IPS-20b (cell line): ENCODE data around the gene EPN1.

Experiments
- H3K27ac ChIP-seq: one replicate; pipeline ENCODE4 v1.5.1; 2013; ENCODE audit warnings: low read length
- H3K27me3 ChIP-seq: 2 replicates; pipeline ENCODE4 v1.6.1; 2013; ENCODE audit warnings: mild to moderate bottlenecking, low read length, inconsistent platforms; ENCODE audit not compliant: insufficient read depth
- H3K36me3 ChIP-seq: 2 replicates; pipeline ENCODE4 v1.6.1; 2013; ENCODE audit warnings: low read depth, mild to moderate bottlenecking, inconsistent platforms, low read length, moderate library complexity; ENCODE audit not compliant: insufficient read depth
- H3K4me1 ChIP-seq: 2 replicates; pipeline ENCODE4 v1.6.1; 2013; ENCODE audit warnings: mild to moderate bottlenecking, control low read depth, inconsistent platforms, low read length, moderate library complexity; ENCODE audit not compliant: insufficient read depth
- H3K4me3 ChIP-seq: 2 replicates; pipeline ENCODE4 v1.5.1; 2013; ENCODE audit warnings: mild to moderate bottlenecking, low read length, inconsistent platforms
- H3K9ac ChIP-seq: 2 replicates; pipeline ENCODE4 v1.6.1; 2013; ENCODE audit warnings: low read depth, mild to moderate bottlenecking, inconsistent platforms, low read length, moderate library complexity
- H3K9me3 ChIP-seq: 2 replicates; pipeline ENCODE4 v1.6.1; 2013; ENCODE audit warnings: mild to moderate bottlenecking, low read depth, low read length, inconsistent platforms; ENCODE audit not compliant: insufficient read depth

EPN1 gene

GRCh38 chr19:55694241-55694655, 19.2 kb downstream of the EPN1 start:
- Histone ChIP-seq H3K9ac (no peak overlapping the region), H3K9me3 (no peaks in the 10 kb centered on the region), H3K4me1 (no peaks in the 10 kb centered on the region), H3K4me3 (no peak overlapping the region), H3K27ac (no peak overlapping the region), H3K27me3 (no peaks in the 10 kb centered on the region), H3K36me3 (peaks cover 67% of the 10 kb centered on the region)

GRCh38 chr19:55694656-55695491, 19.8 kb downstream of the EPN1 start:
- H3K27ac ChIP-seq, result no peak overlapping the region
- H3K4me1 ChIP-seq, result no peaks in the 10 kb centered on the region
- no peaks in the 10 kb centered on the region for H3K9me3 ChIP-seq
- H3K36me3 ChIP-seq, result peaks cover 62% of the 10 kb centered on the region
- H3K9ac ChIP-seq, result no peak overlapping the region
- H3K27me3 ChIP-seq, result no peaks in the 10 kb centered on the region
- no peak overlapping the region for H3K4me3 ChIP-seq

- Histone ChIP-seq H3K36me3 (peaks cover 54% of the 10 kb centered on the region), H3K9ac (no peak overlapping the region), H3K27me3 (no peaks in the 10 kb centered on the region), H3K4me3 (no peak overlapping the region), H3K27ac (no peak overlapping the region), H3K4me1 (no peaks in the 10 kb centered on the region), H3K9me3 (no peaks in the 10 kb centered on the region)
Observed at GRCh38 chr19:55695511-55696290, 20.7 kb downstream of the EPN1 start.

GRCh38 chr19:55696301-55697068, 21.5 kb downstream of the EPN1 start:
- no peaks in the 10 kb centered on the region for H3K27me3 ChIP-seq
- H3K4me3 ChIP-seq, result no peak overlapping the region
- H3K9me3 ChIP-seq, result no peaks in the 10 kb centered on the region
- peaks cover 52% of the 10 kb centered on the region for H3K36me3 ChIP-seq
- no peaks in the 10 kb centered on the region for H3K4me1 ChIP-seq
- no peak overlapping the region for H3K27ac ChIP-seq
- no peak overlapping the region for H3K9ac ChIP-seq

GRCh38 chr19:55697069-55697440, 22.0 kb downstream of the EPN1 start:
- Histone ChIP-seq H3K9me3 (no peaks in the 10 kb centered on the region), H3K27me3 (no peaks in the 10 kb centered on the region), H3K9ac (no peak overlapping the region), H3K36me3 (peaks cover 52% of the 10 kb centered on the region), H3K4me1 (no peaks in the 10 kb centered on the region), H3K4me3 (no peak overlapping the region), H3K27ac (no peak overlapping the region)

- peaks cover 5% of the 10 kb centered on the region; the same call in 1 of the 2 replicates for H3K9me3 ChIP-seq
- no peaks in the 10 kb centered on the region for H3K4me1 ChIP-seq
- H3K27ac ChIP-seq, result no peak overlapping the region
- peaks cover 52% of the 10 kb centered on the region for H3K36me3 ChIP-seq
- no peak overlapping the region for H3K4me3 ChIP-seq
- H3K9ac ChIP-seq, result no peak overlapping the region
- H3K27me3 ChIP-seq, result no peaks in the 10 kb centered on the region
Observed at GRCh38 chr19:55697698-55698097, 22.7 kb downstream of the EPN1 start.

GRCh38 chr19:55698256-55698655, 23.2 kb downstream of the EPN1 start:
- Histone ChIP-seq H3K27ac (no peak overlapping the region), H3K27me3 (no peaks in the 10 kb centered on the region), H3K4me3 (no peak overlapping the region), H3K9ac (no peak overlapping the region), H3K36me3 (peaks cover 46% of the 10 kb centered on the region), H3K4me1 (no peaks in the 10 kb centered on the region), H3K9me3 (peaks cover 5% of the 10 kb centered on the region; the same call in 1 of the 2 replicates)

GRCh38 chr19:55699221-55699620, 24.2 kb downstream of the EPN1 start:
- Histone ChIP-seq H3K36me3 (peaks cover 41% of the 10 kb centered on the region), H3K4me3 (no peak overlapping the region), H3K9ac (no peak overlapping the region), H3K27me3 (no peaks in the 10 kb centered on the region), H3K4me1 (no peaks in the 10 kb centered on the region), H3K27ac (no peak overlapping the region), H3K9me3 (peaks cover 14% of the 10 kb centered on the region)

- Histone ChIP-seq H3K36me3 (peaks cover 33% of the 10 kb centered on the region), H3K4me3 (no peak overlapping the region), H3K9me3 (peaks cover 27% of the 10 kb centered on the region), H3K9ac (no peak overlapping the region), H3K27me3 (no peaks in the 10 kb centered on the region), H3K27ac (no peak overlapping the region), H3K4me1 (no peaks in the 10 kb centered on the region)
Observed at GRCh38 chr19:55700813-55701212, 25.8 kb downstream of the EPN1 start.

GRCh38 chr19:55702131-55702627, 27.2 kb downstream of the EPN1 start:
- Histone ChIP-seq H3K4me1 (no peaks in the 10 kb centered on the region), H3K9me3 (peaks cover 34% of the 10 kb centered on the region), H3K9ac (no peak overlapping the region), H3K4me3 (no peak overlapping the region), H3K36me3 (peaks cover 21% of the 10 kb centered on the region), H3K27ac (no peak overlapping the region), H3K27me3 (no peaks in the 10 kb centered on the region)

- Histone ChIP-seq H3K9me3 (peaks cover 50% of the 10 kb centered on the region), H3K27me3 (no peaks in the 10 kb centered on the region), H3K9ac (no peak overlapping the region), H3K4me3 (no peak overlapping the region), H3K27ac (no peak overlapping the region), H3K36me3 (peaks cover 14% of the 10 kb centered on the region), H3K4me1 (no peaks in the 10 kb centered on the region)
Observed at GRCh38 chr19:55703790-55704215, 28.8 kb downstream of the EPN1 start.
